Stimulated activated CD4-positive, alpha-beta T cell treated with anti-CD3 and anti-CD28 coated beads, Interleukin-15, amount 100 ng/mL, for 48 hours (primary cell): Measurements from ENCODE around the gene OPALIN.

ENCODE experiments used
- DNase-seq, 2 donors: peaks; one replicate each; pipeline ENCODE4 v3.0.0-alpha.2; 2020; ENCODE audit warnings: low read depth in 2 of 2

Gene OPALIN

DNA sequence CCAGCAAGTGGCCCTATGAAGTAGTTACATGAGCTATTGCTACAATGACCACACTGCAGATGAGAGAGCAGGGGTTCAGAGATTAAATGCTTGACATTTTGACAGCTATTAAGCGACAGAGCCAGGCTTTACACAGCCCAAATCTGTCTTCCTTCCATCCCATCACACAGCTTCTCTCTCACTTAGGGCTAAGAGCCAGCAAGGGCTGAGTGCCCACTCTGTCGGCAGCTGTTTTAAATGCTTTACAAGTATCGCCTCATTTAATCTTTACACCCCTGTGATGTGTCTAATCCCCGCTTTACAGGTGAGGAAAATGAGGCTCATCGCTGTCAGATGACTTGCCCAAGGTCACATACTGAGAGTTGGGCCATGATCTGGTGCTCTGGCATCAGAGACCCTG is 15.2 kb upstream of the OPALIN start:
- no peak for DNase-seq

DNA sequence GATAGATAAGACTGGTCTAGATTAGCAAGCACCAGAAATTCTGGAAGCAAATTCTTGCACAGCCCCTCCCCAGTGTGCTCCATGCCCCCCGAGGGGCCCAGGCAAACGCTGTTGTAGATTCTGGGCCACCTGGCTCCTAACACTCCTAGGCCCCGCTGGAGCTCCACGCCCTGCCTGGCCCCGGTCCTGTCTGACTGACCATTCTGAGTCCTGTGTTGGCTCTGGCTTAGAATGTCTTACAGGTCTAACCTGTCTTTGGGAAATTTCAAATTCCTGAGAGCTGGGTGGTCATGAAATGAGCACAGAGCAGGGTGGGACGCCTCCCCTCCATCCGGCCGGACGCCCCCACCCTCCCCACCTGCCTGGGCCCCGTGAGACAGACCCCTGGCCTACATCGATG is 12.6 kb upstream of the OPALIN start:
- no peak for DNase-seq

DNA sequence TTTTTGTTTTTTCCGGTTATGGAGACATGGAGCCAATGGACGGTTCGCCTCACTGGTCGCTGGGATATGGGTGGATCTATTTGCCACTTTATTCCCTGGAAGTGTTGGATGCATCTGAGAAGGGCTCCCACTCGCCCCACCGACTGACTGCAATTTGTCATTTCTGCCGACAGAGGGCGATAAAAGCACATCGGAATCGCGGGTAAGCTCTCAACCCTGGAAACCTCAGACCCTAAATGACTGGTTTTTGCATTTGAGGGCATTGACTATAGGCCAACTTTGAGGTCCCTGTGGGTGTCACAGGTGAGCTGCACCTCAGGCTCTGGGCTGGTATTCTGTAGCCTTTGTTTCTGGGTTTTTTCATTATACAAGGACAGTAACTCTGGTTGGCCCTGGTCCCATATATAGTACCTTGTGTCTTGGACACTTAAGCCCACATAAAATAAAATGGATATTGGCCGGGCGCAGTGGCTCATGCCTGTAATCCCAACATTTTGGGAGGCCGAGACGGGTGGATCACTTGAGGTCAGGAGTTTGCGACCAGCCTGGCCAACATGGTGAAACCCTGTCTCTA is 11.9 kb upstream of the OPALIN start:
- DNase-seq = peak in 1 of 2 donors; percentile 20

DNA sequence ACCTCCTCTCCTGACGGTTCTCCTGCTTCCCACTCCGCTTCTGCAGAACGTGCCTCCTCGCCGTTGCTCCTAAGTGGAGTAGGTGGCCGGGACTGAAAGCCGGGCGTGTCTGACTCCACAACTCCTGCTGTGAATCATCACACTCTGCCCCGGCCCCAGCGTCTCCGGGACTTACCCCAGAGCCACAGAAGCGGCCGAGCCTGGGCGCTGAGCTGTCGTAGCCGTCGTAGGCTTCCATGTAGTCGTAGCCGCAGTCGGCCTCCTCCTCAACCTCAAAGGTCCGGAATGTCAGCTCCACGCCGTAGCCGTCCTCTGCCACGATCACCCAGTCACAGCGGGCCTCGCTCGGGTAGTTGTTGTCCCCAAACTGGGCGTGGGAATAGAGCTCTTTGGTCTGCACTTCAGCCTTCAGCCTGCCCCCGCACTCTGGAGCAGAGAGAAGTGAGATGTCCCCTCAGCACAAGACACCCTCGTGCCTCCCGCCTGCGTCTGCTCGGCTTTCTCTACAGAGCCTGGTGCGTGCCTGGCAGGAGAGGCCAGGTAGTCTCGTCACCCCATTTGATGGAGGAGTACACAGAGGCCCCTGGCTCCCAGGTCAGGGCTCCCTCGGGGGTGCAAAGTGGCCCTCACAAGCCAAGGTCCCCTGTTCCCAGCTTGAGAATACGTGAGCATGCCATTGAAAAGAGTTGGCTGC is 11.2 kb upstream of the OPALIN start:
- no peak for DNase-seq

DNA sequence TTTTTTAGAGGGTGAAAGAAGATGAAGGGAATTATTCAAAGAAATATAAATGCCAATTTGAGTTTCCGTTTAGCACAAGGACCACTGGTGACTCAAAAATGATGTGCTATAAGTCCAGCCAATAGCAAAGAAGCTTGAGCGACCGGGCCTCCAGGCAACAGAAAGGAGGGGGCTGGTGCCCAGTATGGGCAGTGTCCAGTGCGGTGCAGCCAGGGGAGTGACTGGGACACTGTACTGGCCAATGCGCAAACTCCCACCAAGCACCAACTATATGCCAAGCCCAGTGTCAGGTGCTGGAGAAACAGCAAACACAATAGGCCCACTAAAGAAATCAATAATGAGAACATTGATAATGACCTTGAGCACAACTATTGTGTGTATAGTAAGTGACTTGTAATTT is 10.2 kb upstream of the OPALIN start:
- DNase-seq = no peak

DNA sequence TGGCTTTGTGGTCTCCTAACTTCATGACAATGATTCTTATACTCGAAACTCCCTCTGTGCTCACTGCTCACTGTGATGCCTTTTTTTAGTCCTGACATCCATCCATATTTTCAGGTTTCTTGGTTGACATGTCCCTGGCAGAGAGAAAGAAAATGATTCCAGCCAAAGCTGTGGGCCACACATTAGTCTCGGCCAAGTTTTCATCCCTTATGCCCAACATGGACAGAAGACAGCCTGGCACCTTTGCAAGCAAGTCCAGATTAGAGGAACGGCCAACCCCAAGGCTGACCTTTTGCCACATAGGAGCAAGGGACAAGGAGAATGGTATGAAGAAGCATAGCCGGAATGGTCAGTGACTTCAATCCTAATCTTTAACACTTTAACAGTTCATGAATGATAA is 8.7 kb upstream of the OPALIN start:
- no peak for DNase-seq

DNA sequence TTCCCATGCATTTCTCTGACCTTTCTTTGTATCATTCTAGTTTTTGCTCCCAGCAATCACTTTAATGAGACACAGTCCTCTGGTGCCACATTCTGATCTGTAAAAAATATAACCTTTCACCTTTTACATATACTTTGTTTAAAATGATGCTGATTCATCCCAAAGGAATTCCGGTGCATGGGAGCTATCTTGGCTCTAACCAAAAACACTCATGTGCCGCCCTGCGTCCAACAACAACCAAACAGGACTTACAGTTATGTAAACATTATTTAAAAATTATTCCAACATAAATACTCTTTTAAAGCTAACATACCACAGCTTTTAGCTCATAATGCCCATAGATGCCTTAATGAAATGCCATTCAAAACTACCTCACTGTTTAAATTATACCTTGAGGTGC is 7.7 kb upstream of the OPALIN start:
- DNase-seq = no peak

DNA sequence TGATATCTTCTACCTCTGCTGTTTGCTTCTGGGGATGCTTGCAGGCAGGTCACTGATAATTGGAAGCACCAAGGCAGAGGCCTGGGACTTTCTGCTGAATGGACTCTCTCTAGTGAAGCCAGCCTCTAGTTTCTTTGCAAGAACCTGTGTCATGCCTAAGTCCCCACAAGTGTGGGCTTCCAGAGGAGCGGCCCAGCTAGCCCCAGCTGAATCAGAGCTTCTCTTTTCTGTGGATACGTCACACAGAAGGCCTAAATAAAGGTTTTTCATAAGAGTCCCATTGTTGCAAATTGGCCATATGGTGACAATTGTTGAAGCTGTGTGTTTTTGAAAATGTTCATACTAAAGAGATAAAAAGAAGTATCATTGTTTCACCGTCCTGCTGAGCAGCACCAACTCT is 6.8 kb upstream of the OPALIN start:
- DNase-seq = no peak

DNA sequence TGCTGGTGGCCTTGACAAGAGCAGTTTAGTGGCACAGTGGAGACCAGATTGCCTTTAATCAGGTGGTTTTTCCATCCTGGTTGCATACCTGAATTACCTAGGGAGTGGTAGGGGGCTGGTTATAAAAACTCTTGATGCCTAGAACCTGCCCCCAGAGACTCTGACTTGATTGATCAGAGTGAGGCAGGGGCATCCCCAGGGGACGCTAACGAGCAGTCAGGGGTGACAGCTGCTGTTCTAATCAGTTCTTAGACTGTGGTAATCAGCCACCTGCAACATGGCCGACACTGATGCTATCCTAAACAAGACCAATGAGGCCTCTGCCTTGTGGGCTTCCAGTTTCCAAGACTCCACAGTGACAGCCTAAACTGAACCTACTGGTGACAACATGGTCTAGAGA is 2.0 kb upstream of the OPALIN start:
- DNase-seq = no peak

DNA sequence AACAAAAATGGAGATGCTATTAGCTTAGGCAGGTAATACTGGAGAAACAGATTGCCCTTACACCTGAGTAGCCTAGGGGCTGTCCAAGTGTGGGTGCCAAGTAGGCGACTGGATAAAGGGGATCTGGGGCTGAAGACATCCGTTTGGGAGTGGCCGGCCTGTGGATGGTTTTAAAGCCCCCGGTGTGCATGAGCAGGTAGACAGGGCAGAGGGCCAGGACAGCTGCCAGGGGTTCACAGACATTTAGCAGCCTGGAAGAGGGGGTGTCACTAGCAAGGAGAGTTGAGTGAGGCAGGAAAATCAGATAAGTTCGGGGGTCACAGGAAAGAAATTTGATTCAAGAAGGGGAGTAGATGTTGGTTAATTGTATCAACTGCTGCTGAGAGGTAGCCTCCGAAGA is 1.5 kb upstream of the OPALIN start:
- DNase-seq = no peak

DNA sequence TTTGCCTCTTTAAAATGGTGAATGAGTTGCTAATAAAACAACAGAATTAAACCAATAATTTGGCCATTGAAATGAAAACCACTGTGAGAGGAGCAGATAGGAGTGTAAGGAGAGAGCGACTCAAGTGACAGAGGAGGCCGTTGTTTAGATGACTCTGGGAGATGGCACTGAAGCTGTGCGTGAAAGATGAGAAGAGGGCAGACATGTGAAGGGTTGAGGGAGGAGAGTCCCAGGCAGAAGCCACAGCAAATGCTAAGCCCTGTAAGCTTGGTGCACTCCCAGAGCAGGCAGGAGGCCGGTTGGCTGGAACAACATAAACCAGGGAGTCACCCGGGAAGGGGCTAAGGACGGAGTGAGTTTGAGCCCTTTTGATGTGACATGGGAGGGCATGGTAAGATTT is 814 bp upstream of the OPALIN start:
- DNase-seq = no peak

DNA sequence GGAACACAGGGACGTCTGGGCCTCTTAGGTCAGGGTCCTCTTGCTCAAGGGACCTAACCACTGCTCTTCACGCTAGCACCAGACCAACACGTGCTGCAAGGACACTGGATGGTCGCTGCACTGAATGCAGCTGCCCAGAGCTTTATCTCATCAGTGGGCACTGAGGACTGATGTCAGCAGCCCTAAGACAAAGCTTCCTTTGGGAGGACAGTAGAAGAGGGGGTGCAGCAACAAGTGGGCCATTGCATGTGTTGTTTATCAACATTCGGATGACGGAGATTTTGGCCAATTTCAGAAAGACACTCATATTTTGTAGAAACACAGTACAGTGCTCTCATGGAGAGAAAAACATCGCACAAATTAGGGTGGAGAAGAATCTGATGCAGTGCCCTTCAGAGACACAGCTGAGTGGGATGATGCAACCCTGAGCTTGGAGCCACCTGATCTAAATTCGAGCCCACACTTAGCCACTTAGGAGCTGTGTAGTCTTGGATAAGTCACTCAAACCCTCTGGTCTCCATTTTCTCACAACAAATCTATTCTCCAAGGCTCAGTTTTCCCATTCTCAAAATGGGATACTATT is 1.7 kb downstream of the OPALIN start:
- DNase-seq = no peak

DNA sequence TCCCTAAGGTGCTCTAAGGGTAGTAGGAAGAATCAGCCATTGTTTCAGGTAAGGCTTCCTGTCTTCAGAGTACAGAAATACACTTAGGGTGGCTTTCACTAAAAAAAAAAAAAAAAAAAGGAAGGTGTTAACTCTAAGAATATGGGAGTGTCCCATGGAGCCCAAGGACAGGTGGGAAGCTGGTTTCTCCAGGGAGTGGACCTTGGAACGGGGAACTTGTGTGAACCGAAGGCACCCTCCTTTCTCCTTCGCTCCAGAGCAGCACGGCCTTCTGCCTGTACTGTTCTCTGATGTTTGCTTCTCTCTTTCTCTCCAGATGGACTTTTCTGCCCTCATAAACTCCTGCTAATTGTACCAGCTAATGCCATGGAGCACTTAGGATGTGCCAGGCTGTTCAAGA is 6.2 kb downstream of the OPALIN start:
- DNase-seq = no peak

DNA sequence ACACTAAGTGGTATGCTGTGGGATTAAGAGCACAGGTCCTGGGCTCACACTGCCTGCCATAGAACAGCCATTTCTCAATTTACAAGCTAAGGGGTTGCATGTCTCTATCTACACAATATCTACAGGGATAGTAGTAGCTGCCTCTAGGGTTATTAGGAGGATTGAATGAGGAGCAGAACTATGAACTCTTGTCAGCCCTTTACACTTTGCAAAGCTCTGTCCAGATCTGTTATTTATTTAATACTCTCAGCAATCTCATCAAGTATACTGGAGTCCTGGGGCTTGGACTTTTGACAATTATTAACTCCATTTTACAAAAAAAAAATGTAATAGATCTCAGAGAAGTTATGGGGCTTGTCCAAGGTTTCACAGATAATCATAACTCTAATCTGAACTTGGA is 6.8 kb downstream of the OPALIN start:
- no peak for DNase-seq

DNA sequence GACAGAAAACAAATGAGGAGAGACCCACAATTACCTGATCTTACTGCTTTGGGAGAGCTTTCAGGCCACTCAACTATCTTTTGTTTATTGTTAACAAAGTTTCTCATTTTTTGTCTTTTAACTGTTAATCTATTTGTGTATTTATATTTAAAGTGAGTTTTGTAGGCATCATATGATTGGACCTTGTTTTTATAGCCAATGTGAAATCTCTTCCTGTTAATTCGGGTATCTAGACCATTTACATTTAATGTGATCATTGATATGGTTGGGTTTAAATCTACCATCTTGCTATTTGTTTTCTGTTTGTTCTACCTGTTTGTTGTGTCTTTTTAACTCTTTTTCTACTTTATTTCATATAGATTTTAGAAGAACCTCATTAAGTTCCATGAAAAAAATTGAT is 12.5 kb downstream of the OPALIN start:
- no peak for DNase-seq

DNA sequence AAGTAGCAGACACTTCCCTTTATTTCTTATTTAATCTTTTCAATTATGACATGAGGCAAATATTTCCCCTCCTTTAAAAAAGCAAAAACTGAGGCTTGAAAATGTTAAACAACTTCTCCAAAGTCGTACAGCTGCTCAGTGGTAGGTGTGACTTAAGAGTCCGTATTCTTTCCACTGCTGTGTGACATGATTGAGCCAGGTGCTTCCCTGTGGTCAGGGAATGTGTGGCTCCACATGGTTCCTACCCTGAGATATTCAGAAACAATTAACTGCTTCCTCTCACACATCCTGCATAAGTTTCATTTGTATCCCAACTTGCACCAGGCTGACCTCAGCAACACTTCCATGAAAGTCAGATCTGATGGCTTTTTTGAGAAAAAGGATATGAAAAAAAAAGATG is 13.6 kb downstream of the OPALIN start:
- DNase-seq = no peak

DNA sequence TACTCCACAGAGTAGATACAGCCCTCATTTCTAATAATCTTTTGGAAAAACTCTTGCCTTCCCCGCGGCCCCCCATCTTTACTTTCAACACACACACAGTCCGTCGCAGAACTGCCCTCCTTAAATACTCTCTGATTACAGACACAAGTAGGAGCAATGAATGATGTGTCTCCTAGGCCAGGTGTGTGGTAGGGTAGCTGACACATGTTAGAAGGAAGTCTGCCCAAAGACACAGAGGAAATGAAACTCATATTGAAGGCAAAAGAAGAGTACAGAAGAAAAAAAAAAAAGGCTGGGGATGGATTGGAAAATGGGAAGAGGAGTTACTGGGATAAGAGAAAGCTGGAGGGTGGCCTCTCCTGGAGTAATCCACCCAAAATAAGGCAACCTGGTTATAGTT is 14.6 kb downstream of the OPALIN start:
- no peak for DNase-seq

DNA sequence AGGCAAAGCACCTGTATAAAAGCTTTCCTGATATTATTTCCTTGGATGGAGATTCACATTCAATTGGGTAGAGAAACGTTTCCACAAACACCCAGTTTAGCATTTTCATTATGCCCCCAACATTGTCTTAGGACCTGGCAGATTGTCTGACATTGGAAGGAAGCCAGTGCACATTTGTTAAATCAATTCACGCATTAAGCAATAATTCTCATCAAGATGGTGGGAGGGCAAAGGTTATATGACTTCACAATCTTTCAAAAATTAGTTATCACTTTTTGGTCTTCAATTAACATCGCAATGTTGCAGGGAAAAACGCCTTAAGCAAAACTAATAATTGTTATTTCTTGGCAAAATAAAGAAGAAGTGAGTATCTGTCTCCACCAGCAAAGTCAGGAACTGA is 16.4 kb downstream of the OPALIN start:
- DNase-seq = no peak

DNA sequence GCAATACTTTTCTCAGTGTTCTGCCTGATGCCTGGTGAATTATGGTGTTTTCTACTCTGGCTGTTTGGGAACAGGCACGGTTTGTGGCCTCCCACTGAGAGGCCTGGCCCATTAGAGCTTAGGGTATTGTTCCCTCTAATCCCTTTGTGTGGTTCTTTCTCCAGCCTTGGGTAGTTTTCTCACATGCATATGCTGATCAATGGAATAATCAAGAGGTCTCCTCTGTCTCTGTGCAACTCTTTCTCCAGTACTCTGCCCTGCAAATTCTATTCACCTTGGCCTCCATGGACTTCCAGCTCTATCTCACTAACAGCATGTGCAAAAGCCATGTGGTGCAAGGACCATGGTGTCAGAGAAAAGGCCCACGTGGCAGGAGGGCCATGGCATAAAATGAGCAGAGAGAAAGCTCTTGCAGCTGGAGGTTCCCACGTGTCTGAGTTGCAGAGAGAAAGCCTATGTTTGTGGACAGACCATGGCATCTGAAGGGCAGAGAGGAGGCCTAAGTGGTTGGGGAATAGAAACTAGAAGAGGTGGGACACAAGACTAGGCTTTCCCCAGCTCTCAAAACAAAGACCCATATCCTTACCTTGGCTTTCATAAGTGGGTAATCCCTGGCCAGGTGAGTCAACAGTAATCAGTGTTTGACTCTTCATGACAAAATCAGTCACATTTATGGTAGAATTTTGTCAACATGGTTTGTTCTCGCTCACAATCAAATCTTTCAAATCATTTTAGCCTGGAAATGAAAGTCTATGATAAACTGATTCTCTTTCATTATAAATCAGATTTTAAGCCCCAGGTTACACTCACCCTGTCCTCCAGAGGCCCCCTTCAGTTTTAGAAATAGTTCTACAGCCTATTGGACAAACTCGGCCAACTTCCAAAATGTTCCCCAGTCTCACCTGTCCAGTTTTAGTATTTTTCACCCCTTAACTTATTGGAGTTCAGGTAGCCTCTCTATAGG is 17.3 kb downstream of the OPALIN start:
- DNase-seq = no peak

DNA sequence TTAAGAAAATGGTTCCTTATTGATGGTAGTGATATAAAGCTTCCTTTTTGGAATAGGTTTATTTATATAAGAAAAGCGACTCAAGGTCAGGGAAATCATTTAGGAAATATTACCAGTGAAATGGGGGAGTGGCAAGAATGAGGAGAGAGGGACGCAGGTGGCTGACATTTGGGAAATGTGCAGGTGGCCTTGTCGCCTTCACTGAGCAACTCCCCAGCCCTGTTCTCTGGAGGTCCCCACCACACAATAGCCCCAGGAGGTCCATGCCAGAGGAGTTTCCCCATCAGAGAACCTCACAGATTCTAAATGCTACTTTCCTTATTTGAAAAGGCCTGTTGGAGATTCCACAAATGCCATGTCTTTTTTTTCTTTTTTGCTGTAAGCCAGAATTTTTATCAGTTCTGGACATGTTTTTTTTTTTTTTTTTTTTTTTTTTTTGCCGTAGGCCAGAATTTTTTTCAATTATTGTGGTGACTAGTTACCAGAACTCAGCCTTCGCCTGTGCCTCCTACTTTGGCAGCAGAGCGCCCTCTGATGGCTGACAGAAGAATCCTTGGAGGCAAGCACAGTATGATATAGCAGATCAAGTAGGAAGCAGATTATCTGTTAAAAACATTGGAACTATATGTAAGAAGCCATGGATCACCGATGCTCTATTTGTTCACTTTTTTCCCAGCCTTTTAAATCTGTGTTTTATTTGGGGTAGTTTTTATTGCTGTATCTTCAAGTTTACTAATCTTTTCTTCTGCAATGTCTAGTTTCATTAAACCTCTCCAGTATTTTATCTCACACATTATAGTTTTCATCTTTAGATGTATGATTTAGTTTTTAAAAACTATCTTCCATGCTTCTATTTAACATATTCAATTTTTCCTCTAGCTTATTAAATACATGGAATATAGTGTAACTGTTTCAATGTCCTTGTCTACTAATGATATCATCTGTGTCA is 18.6 kb downstream of the OPALIN start:
- DNase-seq = peak; percentile 44 to 54

DNA sequence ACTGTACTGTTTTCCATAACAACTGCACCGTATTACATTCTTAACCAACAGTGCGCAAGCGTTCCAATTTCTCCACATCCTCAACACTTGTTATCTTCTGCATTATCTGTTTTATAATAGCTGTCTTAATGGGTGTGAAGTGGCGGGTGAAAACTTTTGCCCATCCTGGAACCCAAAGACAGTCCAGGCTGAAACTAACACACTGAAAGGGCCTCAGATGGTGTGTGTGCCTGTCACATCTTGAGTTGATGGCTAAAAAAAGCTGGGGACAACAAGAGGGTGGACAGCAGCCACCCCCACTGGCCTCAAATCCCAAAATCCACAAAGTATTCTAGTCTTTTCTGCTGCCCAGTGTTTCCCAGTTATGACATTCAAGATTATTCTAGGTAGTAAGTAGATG is 19.4 kb downstream of the OPALIN start:
- no peak for DNase-seq
